ENCODE results near the gene OPALIN. TPM values are rescaled to one million over a fixed set of nuclear protein-coding genes. Genes with fewer than 3 reads are reported as not detected.

Gene OPALIN
- total RNA-seq, 1 donor from 2014 or later = not detected

- no peak for DNase-seq
These were observed 63.3 kb downstream of the OPALIN start for GRCh38 chr10:96295475-96295874.

Other genes with a start within 250 kb of the OPALIN start
- gene ZNF518A, start 228.7 kb downstream of the OPALIN start, total RNA-seq = 18.4 and 18.9 TPM in 2 replicates
- not detected in 2 replicates for gene BLNK, start 87.4 kb downstream of the OPALIN start, total RNA-seq
- gene DNTT, start 54.6 kb downstream of the OPALIN start, total RNA-seq = not detected in 2 replicates
- 0.09 and 0.17 TPM in 2 replicates for gene TLL2, start 154.9 kb upstream of the OPALIN start, total RNA-seq
- gene TM9SF3, start 228.0 kb upstream of the OPALIN start, total RNA-seq = 101 and 119 TPM in 2 replicates